Stimulated activated CD4-positive, alpha-beta T cell treated with anti-CD3 and anti-CD28 coated beads, Interleukin-2, amount 100 ng/mL, for 48 hours (primary cell): ENCODE results near the gene PPRC1.

Experiments used
- DNase-seq, 2 donors: peaks; one replicate each; pipeline ENCODE4 v3.0.0-alpha.2; 2020

The PPRC1 gene, protein sequence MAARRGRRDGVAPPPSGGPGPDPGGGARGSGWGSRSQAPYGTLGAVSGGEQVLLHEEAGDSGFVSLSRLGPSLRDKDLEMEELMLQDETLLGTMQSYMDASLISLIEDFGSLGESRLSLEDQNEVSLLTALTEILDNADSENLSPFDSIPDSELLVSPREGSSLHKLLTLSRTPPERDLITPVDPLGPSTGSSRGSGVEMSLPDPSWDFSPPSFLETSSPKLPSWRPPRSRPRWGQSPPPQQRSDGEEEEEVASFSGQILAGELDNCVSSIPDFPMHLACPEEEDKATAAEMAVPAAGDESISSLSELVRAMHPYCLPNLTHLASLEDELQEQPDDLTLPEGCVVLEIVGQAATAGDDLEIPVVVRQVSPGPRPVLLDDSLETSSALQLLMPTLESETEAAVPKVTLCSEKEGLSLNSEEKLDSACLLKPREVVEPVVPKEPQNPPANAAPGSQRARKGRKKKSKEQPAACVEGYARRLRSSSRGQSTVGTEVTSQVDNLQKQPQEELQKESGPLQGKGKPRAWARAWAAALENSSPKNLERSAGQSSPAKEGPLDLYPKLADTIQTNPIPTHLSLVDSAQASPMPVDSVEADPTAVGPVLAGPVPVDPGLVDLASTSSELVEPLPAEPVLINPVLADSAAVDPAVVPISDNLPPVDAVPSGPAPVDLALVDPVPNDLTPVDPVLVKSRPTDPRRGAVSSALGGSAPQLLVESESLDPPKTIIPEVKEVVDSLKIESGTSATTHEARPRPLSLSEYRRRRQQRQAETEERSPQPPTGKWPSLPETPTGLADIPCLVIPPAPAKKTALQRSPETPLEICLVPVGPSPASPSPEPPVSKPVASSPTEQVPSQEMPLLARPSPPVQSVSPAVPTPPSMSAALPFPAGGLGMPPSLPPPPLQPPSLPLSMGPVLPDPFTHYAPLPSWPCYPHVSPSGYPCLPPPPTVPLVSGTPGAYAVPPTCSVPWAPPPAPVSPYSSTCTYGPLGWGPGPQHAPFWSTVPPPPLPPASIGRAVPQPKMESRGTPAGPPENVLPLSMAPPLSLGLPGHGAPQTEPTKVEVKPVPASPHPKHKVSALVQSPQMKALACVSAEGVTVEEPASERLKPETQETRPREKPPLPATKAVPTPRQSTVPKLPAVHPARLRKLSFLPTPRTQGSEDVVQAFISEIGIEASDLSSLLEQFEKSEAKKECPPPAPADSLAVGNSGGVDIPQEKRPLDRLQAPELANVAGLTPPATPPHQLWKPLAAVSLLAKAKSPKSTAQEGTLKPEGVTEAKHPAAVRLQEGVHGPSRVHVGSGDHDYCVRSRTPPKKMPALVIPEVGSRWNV (N-terminal part only)

DNA sequence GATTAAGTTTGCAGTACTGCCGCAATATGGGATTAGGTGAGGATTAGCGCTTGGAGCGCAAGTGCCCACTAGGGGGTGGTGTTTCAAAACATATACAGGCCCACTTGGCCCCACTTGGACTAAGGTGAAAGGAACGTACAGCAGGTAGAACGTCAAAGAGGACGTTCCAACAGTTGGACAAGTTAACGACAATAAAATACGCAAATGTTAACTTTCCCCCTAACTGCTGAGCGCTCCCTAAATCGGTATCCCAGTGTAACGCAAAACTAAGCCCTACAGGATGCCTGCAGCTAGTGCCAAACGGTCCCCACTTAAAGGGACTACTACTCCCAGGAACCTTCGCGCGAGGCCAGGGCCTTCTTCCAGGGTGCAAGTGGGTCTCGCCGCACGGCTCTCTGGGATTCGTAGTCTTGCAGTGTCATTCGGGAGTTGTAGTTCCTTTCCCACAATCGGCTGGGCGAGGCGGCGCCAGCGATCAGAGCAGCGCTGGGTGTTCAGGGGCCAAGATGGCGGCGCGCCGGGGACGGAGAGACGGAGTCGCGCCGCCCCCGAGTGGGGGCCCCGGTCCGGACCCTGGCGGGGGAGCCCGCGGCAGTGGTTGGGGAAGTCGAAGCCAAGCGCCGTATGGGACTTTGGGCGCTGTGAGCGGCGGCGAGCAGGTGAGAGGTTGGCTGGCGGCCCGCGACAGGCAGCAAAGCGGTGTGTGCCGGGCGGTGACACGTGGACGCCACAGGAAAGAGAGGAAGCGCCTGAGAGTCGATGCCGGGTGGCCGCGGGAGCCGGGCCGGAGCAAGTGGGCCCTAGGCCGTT lies at the start of gene PPRC1:
Gene PPRC1, plus strand, starts transcription at position 478 of the 810 bp plus-strand sequence. Its CDS starts 29 bp downstream, at position 507.
- DNase-seq, result peak; percentile 93 to 94

DNA sequence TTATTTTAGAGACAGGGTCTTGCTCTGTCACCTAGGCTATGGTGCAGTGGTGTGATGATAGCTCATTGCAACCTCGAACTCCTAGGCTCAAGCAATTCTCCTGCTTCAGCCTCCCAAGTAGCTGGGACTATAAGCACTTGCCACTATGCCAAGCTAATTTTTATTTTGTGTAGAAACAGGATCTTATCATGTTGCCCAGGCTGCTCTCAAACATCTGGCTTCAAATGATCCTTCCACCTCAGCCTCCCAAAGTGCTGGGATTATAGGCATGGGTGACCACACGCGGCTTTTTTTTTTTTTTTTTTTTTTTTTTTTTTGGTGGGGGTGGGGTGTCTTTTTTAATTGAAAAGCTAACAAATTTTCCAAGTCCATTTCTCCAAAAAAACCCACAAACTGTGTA lies 49.3 kb upstream of the PPRC1 start:
- no peak for DNase-seq

DNA sequence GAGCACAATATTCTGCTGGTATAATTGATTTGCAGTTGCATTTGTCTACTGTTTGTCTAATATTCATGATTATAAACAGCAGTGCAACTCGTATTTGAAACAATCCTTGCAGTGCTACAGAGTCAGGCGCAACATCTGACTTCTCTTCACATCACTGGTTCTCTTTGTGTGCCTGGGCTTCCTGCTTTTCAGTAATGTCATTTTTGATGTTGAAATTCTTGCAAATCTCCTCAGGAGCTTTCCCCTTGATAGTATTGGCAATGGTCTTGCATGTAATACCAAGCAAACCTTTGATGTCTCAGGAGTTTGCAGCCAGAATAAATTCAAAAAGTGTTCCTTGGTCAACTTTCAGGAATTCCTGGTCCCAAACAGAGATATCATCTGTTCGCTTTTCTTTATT lies 47.5 kb upstream of the PPRC1 start:
- no peak for DNase-seq

DNA sequence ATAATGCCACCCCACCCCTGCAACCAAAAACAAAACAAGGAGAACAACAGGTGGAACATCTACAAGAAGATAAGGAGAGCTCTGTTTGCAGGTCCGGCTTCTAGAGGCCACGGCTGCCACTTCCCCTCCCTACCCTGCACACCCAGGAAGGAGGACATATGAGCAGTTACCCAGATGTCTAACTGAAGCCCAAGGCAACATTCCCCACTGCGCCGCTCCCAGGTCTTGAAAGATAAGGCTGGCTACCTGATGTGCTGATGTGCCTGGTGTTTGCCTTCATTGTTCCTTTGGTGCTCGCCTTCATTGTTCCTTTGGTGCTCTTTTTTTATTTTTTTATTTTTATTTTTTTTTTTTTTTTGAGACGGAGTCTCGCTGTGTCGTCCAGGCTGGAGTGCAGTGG lies 46.6 kb upstream of the PPRC1 start:
- DNase-seq, result no peak

DNA sequence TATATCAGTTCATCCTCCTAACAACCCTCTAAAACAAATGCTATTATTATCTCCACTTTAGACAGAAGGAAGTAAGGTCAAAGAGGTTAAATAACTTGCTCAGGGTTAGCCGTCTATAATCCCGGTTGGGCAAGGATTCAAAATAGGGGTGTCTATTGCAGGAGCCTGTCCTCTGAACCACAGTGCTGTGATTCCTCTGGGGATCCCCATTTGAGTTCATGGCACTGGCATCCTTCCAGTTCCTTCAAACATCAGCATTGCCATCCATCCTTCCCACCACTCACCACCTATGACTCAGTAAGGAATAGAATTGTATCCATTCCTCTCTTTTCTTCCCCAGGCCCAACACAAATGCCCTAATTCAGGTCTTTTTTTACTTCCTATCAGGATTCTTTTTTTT lies 42.1 kb upstream of the PPRC1 start:
- DNase-seq, result no peak

DNA sequence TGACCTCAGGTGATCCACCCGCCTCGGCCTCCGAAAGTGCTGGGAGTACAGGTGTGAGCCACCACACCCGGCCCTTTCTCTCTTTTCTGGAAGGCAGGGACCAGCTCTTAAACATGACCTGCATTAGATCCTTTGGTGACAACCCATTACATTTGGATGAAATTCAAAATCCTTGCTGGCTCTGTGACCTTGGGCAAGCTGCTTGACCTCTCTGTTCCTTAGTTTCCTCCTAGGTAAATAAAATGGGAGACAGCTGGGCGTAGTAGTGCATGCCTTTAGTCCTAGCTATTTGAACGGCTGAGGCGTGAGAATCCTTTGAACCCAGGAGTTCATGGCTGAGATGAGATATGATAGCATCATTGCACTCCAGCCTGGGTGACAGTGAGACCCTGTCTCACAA lies 36.4 kb upstream of the PPRC1 start:
- DNase-seq, result no peak

DNA sequence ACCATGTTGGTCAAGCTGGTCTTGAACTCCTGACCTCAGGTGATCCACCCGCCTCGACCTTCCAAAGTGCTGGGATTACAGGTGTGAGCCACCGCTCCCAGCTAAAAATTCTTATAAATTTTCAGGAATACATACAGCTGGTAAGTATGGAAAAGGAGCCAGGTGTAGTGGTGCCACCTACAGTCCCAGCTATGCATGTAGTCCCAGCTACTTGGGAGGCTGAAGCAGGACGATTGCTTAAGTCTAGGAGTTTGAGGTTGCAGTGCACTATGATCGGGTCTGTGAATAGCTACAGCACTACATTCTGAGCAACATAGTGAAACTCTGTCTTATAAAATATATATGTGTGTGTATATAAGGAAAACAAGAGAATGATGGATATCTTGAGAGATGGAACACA lies 31.7 kb upstream of the PPRC1 start:
- DNase-seq, result no peak

DNA sequence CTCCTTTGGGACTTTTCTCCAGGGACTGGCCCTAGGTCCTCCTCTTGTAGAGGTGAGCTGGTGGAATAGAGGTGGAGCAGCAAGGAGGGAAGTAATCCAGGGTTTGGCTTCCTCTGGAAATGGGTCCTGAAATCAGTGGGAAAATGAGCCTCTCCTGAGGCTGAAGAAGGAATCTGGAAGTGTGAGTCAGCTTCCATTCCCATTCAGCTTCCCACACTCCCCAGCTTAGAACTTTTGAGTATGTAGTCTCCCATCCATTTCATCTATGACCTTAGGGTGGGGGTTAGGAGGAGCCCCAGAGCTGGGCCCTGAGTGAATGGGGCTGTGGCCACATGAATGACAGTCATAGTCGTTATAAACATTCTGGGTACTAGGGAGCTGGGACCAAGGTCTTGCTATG lies 30.4 kb upstream of the PPRC1 start:
- no peak for DNase-seq

DNA sequence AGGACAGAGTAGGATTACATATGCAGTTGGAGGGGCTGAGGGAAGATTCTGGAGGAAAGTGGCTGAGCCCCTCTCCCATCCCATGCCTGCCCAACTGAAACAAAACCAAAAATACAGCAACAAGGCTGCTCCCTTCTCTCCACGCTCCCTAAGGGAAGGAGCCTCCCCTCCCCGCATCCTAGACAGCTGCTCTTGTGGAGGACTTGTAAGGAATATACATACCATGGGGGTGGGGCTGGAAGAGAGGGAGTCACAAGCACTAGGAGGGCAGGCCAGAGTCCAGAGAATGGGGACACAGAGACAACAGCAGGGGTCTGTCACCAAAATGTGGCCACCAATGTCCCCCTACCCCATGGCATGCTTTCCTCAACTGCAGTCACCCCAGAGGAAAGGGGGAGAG lies 25.8 kb upstream of the PPRC1 start:
- DNase-seq, result no peak

DNA sequence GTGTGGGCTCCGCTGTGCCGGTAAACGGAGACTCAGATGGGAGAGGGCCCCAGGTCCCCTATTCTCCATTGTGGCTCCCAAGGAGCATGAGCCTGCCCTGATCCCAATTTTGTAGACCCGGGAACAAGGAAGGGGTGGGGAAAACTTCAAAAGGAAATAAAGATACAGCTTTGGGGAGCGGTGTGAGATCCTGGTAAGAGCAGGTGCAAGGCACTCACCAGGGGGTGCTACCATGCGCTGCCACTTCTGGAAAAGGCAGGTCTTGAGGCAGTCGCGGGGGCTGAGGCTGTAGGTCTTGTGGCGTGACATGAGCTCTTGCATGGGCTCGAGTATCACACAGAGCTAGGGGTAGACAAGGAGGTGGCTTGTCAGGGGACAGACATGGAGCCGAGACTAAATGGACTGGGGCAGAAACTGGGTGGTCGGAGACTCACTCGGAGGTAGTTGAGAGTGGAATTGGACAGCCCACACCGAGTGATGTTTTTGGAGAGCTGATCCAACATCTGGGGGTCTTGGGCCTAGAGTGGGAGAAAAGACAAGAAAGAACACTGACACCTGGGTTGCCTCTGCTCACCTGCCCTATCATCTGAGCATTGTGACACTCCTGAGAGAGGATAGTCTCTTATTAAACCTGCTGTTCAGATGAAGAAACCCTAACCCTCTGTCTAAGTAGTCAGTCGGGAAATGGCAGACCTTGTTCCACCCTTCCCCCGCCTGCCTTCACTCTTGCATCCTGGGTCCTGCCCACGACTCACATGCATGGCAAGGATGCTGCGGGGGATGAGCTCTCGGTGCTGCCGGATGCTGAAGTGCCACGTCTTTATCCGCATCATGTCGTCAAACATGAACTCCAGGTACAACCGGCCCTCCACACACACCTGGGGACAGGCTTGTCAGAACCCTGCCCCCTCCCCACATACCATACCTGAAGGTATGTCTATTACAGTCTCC lies 23.4 kb upstream of the PPRC1 start:
- no peak for DNase-seq

DNA sequence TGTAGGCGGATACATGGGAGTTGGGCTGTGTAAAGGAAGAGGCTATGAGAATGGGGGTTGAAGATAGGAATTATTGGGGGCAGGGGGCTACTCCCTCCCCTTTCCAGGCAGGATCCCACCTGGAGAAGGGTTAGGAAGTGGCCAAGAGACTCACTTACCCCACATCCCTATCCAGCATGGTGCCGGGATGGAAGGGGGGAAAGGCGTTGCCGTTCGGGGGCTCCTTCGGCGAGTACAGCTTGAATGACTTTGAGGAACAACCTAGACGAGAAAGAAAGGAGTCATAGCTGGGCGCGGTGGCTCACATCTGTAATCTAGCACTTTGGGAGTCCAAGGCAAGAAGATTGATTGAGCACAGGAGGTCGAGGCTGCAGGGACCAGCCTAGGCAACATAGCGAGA lies 21.6 kb upstream of the PPRC1 start:
- DNase-seq, result no peak

DNA sequence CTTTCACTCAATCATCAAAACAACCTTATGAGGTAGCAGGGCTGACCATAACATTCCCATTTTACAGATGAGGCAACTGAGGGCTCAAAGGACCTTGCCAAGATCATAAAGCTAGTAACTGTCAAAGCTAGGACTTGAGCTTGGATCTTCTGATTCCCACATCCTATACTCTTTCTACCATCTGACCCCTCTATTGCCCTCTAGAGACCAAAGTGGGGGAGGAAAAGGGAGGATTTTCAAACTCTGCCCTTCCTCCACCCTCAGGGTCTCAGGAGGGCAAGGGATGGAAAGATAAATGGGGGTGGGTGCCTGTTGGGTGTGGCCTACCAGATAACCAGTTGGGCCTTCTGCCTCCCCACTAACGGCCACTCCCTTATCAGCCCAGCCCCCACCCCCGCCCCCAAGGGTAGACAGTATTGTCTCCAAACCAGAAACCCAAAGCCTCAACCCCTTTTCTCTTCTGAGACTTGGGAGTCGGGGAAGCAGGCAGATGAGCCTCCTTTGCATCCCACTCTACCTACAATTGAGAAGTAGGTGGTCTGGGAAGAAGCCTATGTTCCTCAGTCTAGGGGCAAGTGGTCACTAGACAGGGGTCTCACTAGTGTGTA lies 20.5 kb upstream of the PPRC1 start:
- no peak for DNase-seq

DNA sequence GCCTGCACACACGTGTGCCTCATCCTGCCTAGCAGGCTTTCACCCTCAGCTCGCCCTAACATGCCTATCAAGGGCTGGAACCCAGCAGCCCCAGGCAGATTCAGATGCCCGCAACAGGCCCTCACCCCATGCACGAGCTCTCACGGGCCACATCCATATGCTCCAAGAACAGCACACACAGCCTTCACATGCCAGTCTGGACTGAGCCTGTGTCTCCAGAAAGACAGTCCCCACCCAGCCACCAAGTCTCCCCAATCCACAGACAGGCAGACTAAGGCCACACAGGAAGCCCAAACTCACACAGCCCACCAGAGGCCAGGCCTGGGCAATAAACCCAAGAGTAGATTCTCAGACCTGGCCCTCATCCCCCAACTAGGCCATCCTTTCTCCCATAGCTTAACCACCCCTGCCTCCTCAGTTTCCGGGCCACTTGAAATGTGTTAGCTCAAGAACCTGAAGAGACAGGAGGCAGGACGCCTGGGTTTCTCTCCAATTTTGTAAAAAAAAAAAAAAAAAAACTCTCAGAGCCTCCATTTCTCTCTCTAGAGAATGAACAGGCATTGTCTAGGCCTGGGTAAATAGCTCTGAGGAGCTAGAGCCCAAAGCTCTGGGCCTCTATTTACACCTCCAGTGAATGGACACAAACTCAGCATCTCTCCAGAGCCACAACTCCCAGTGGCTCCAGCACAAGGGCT lies 19.4 kb upstream of the PPRC1 start:
- DNase-seq, result no peak

DNA sequence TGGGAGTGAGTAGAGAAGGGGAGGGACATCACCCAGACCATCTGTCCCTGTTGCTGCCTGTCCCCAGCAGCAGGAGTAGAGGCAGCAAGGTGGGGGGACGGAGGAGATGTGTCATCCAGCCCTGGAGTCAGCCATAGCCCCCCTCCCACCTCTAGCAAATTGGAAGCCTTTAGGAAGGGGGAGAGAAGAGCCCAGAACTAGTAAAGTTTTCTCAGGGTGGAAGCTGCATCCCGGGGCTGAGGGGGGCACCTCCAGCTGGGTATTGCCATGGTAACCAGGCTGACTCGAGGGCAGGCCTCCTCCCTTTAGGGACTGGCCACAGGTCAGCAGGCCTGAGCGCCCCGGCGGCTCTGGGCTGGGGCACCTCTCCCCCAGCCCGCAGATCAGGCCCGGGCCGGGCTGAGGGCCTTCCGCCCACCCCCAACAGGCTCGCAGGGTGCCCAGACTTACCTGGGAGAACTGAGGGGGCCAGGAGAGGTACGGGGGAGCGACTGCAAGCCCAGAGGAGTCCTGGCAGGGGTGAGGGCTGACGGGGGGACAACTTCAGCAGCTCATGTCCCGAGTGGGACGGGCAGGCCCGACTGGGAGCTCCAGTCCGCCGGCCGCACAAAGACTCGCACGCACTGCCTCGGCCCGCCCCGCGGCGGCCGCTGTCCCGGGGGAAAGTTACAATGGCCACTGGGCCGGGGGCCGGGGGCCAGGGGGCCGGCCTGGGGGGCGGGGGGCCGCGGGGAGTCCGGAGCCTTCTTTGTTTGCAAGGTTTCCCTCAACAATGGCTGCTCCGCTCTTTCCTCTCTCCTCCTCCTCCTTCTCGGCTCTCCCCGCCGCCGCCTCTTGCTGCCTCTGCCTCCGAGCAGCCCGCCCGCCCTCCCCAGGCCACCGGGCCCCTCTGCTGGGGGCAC lies 18.6 kb upstream of the PPRC1 start:
- DNase-seq, result no peak

DNA sequence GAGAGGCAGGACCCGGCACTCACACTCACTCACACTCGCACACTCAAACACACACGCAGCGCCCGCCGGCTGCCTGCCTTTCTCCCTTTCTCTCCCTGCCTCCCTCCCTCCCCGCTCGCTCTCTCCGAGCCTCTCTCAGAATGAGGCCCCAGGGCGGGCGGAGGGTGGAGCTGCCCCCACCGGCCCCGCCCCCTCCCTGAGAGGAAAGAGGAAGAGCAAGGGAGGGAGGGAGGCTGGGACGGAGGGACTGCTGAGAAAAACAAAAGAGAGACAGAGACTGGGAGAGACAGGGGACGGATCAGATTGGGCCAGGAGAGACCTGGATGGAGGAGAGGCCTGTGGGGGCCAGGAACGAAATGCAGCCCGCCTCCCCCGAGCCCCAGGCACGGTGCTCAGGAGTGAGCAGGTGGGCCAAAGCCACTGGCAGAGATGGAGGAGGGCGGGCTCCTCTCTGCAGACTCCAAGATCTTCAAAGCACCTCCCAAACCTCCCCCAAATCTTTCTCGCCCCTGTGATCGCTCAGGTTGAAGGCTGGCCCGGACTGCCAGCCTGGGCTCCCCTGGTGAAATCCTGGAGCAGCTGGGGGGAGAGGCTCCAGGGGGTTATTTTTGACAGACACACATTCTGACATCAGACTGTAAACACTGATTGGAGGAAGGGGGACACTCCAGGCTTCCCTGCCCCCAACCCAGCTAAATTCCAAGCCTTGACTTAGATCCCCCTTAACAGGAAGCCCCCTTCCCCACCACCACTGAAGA lies 17.8 kb upstream of the PPRC1 start:
- DNase-seq, result peak; percentile 82 to 85

DNA sequence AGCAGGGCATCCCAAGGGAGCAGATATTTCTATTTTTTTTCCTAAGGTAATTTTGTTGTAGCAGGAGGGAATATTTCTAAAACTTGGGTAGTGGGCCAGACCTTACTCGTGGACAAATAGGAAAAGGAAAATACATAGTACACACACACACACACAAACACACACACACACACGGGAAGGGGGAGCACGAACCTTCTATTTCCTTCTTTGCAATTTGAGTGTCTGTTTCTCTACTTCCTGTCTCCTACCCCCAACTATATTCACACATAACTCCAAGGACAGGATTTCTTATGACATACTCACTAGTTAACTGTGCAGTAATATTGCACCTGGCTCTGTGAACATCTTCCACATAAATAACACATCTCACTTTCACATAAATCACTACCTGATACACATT lies 17.1 kb upstream of the PPRC1 start:
- no peak for DNase-seq

DNA sequence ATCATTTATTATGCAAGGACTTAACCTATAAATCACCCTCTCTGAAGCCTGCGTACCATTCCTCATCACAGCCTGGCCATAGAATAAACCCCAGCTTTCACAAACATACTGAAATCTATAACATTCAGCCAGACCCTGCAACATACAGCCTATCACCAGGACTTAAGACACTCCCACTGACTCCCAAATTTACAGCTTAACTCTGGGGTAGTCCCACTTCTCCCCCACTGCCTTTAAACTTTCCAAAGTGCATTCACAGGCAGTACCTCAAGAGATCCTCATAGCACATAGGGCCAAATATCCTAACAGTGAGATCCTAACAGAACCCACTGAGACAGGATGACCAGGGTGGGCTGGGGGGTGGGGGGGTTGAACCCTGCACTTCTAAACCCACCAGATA lies 16.2 kb upstream of the PPRC1 start:
- DNase-seq, result no peak
